WERI-Rb-1 (cell line): ENCODE measurements around the gene SESN3.

ENCODE experiments used
- DNase-seq: peaks from one replicate; pipeline ENCODE4 v3.0.0-alpha.2; 2020
- H3K27ac ChIP-seq: fragments of 250-450 bp; sonication (Bioruptor Pico); 2 replicates; pipeline ENCODE4 v1.5.1; 2020; ENCODE audit warnings: mild to moderate bottlenecking, moderate library complexity
- H3K27me3 ChIP-seq: fragments of 250-450 bp; sonication (Bioruptor Pico); 2 replicates; pipeline ENCODE4 v1.5.1; 2021; ENCODE audit warnings: mild to moderate bottlenecking, low read depth, moderate library complexity; ENCODE audit not compliant: insufficient read depth, severe bottlenecking
- H3K36me3 ChIP-seq: fragments of 250-450 bp; sonication (Bioruptor Pico); 2 replicates; pipeline ENCODE4 v1.5.1; 2020; ENCODE audit warnings: mild to moderate bottlenecking, moderate library complexity
- H3K4me3 ChIP-seq: 2 replicates; pipeline ENCODE4 v1.5.1; 2011; ENCODE audit warnings: low read depth, mild to moderate bottlenecking, control low read depth, low read length
- H3K9me3 ChIP-seq: fragments of 250-450 bp; sonication (Bioruptor Pico); 2 replicates; pipeline ENCODE4 v1.5.1; 2021; ENCODE audit warnings: mild to moderate bottlenecking, moderate library complexity; ENCODE audit not compliant: severe bottlenecking
- CTCF ChIP-seq: IDR thresholded peaks from 2 replicates; pipeline ENCODE4 v1.5.1; 2011; ENCODE audit warnings: low read depth, mild to moderate bottlenecking, control low read depth, inconsistent platforms, low read length

Gene SESN3

GRCh38 chr11:95156133-95156721 lies 74.8 kb downstream of the SESN3 start:
- H3K36me3 ChIP-seq = no peaks in the 10 kb centered on the region
- H3K9me3 ChIP-seq = peaks cover 3% of the 10 kb centered on the region
- TF ChIP-seq CTCF = no peak
- DNase-seq = no peak
- H3K27ac ChIP-seq = no peak overlapping the region
- H3K27me3 ChIP-seq = no peaks in the 10 kb centered on the region
- H3K4me3 ChIP-seq = no peak overlapping the region

GRCh38 chr11:95155385-95155784 lies 75.6 kb downstream of the SESN3 start:
- Histone ChIP-seq H3K27me3 (no peaks in the 10 kb centered on the region), H3K27ac (no peak overlapping the region), H3K4me3 (no peak overlapping the region), H3K36me3 (no peaks in the 10 kb centered on the region), H3K9me3 (peaks cover 3% of the 10 kb centered on the region)
- DNase-seq = no peak
- TF ChIP-seq CTCF = no peak

GRCh38 chr11:95154514-95154913 lies 76.5 kb downstream of the SESN3 start:
- peak; percentile 77 for DNase-seq
- Histone ChIP-seq H3K27me3 (no peaks in the 10 kb centered on the region), H3K27ac (no peak overlapping the region), H3K36me3 (no peaks in the 10 kb centered on the region), H3K9me3 (peaks cover 3% of the 10 kb centered on the region), H3K4me3 (no peak overlapping the region)
- TF ChIP-seq CTCF = peak; percentile 79

GRCh38 chr11:95153857-95154246 lies 77.2 kb downstream of the SESN3 start:
- no peak overlapping the region for H3K4me3 ChIP-seq
- H3K9me3 ChIP-seq = peaks cover 3% of the 10 kb centered on the region
- H3K27ac ChIP-seq = no peak overlapping the region
- no peaks in the 10 kb centered on the region for H3K36me3 ChIP-seq
- H3K27me3 ChIP-seq = no peaks in the 10 kb centered on the region
- DNase-seq = no peak
- TF ChIP-seq CTCF = no peak

GRCh38 chr11:95152876-95153856 lies 77.8 kb downstream of the SESN3 start:
- Histone ChIP-seq H3K27ac (no peak overlapping the region), H3K9me3 (no peaks in the 10 kb centered on the region), H3K4me3 (no peak overlapping the region), H3K27me3 (no peaks in the 10 kb centered on the region), H3K36me3 (no peaks in the 10 kb centered on the region)
- no peak for DNase-seq
- no peak for TF ChIP-seq CTCF
